ENCODE measurements around the gene PRR12.

PRR12 gene

DNA sequence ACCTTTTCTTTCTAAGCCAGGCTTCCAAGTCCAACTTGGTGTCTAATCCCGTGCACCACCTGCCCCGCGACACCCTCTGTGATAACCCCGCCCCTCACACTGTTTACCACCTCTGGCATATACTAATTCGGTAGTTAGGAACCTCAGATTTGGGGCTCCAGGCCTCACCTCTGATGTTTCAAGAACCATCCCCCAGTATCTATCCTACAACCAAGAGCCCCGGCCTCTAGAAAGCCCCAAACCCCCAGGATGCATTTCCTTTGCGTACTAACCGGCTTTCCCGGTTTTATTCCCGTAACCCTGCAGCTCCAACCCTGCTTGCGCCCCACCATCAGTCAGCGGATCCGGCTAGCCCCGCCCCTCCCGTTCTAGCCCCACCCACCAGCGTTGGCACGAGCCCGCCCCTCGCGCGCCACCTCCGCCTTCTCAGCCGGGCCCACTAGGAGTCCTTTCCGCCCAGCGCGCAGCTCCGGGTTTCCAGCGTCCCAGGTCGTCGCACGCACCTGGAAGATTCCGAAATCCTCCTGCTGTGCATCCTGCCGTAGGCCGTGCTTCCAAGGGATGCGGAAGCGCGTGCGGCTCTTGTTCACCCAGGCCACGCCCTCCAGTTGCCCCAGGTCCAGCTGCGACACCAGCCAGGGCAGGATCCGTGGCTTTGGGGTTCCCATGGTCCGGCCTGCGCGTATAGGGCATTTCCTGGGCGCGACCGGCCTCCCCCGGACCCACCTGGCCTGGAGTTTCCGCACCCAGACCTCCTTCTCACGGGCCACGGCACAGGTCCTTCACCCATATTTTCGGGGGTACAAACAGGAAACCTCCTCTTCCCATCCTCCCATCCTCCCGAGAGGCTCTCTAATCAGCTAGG lies 73.4 kb downstream of the PRR12 start:
- ATAC-seq (peak; percentile 64), DNase-seq (peak; percentile 95)
- H3K4me1 Mint-ChIP-seq = peaks cover 36% of the 10 kb centered on the region
- peaks cover 22% of the 10 kb centered on the region for H3K36me3 Mint-ChIP-seq (ENCODE audit: low read depth)
- no peaks in the 10 kb centered on the region for H3K9me3 Mint-ChIP-seq
- peak overlapping the region; percentile 100 for H3K4me3 Mint-ChIP-seq
- peak overlapping the region; percentile 95 for H3K27ac Mint-ChIP-seq
- H3K27me3 Mint-ChIP-seq = peaks cover 2% of the 10 kb centered on the region

DNA sequence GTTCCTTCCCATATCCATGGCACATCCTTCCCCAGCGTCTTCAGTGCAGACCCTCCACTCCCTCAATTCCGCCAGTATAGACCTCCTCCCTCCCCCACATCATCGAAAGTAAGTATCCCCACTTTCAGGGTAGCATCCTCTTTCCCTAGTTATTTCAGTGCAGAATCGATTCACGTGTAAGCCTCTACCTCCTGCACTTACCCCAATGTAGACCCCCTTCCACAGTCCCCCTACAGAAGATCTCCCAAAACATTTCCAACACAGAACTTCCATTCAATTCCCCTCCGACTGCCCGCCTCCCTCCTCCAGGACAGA lies 74.0 kb downstream of the PRR12 start:
- Mint-ChIP-seq H3K27ac (peak overlapping the region; percentile 95), H3K9me3 (no peaks in the 10 kb centered on the region), H3K4me1 (peaks cover 36% of the 10 kb centered on the region), H3K4me3 (peak overlapping the region; percentile 100), H3K36me3 (ENCODE audit: low read depth) (peaks cover 23% of the 10 kb centered on the region), H3K27me3 (peaks cover 2% of the 10 kb centered on the region)
- DNase-seq (no peak), ATAC-seq (no peak)

DNA sequence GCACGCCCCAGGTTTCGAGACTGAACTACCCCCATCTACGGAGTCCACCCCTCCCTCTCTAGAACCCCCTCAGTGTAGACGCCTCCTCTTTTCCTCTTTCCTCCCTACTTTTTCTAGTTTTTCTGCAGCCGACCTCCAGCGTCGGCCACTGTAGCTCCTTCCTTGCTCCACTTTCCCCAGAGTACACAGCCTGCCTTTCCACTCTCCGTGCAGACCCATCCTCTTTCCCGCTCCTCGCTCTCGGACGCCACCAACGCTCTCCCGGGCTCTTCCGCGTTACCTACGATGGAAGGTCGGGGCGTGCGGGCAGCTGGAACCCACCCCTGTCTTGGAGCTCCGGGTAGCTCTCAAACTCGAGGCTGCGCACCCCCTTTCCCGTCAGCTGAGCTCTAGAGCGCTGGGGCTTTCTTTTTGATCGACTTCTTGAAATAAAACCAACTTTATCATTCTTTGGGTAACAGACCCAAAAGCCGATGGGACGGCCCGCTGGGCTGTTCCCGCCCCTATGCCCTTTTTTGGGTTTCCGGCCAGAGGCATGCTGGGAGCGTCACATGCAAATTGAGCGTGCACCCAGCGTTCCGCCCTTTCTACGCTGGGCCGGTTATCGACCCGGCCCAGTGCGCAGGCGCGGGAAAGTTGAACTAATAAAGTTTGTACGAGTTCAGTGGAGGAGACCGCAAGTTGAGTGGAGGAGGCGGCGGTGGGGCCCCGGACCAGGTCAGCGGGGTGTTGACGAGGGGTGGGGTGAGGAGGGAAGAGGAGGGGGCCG lies 74.6 kb downstream of the PRR12 start, which contains the start of the genes BCL2L12 and IRF3:
Gene BCL2L12 (plus strand): TSS at position 583 of the 769 bp plus-strand sequence. CDS start 760 bp downstream, outside the sequence.
Gene IRF3 (minus strand): TSS at position 507 of the 769 bp plus-strand sequence. CDS start 1,019 bp downstream, outside the sequence.
- ATAC-seq = peak; percentile 88
- DNase-seq = peak; percentile 100
- Mint-ChIP-seq H3K27ac (peak within 1 kb of the TSS; percentile 95), H3K4me1 (peaks cover 36% of the 10 kb centered on the region), H3K36me3 (ENCODE audit: low read depth) (peaks cover 19% of the 10 kb centered on the region), H3K9me3 (no peaks in the 10 kb centered on the region), H3K4me3 (peak within 1 kb of the TSS; percentile 100), H3K27me3 (peaks cover 2% of the 10 kb centered on the region)

DNA sequence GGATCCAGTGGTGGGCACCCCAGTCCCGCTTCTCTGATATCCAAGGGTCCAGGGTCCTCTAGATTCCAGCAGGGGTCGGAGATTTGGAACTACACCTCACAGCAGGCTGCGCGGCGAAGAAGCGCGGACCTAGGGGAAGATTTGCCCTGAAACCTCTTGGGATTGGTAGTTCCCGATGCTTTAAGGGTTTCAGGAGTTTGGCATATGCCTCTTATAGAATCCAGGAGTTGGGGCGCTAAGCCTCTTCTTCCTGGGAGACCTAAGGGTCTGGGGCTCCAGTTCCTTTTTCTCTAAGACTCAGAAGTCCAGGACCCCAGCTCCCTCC lies 75.1 kb downstream of the PRR12 start:
- DNase-seq (no peak), ATAC-seq (no peak)
- H3K4me3 Mint-ChIP-seq = peak overlapping the region; percentile 100
- H3K4me1 Mint-ChIP-seq = peaks cover 36% of the 10 kb centered on the region
- H3K9me3 Mint-ChIP-seq = no peaks in the 10 kb centered on the region
- H3K36me3 Mint-ChIP-seq (ENCODE audit: low read depth) = peaks cover 19% of the 10 kb centered on the region
- H3K27me3 Mint-ChIP-seq = peaks cover 2% of the 10 kb centered on the region
- peak overlapping the region; percentile 95 for H3K27ac Mint-ChIP-seq

DNA sequence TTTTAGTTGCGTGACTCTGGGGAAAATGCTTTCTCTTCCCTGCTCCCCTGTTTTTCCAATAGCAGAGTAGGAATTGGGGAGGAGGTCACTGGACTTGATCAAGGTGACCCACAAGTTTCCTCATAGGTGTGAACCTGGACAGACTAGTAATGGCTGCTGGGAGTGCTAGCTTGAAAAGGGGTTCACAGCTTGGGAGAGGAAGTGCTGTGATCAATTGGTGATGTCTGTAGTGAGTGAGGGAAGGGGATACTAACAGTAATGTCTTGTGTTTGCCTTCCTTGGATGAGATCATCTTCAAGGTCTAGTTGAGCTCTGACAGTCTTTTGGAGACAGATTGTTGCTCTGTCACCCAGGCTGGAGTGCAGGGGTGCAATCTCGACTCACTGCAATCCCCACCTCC lies 76.5 kb downstream of the PRR12 start:
- DNase-seq (no peak), ATAC-seq (no peak)
- no peaks in the 10 kb centered on the region for H3K9me3 Mint-ChIP-seq
- H3K27ac Mint-ChIP-seq = no peak overlapping the region
- H3K4me3 Mint-ChIP-seq = peak overlapping the region; percentile 100
- H3K27me3 Mint-ChIP-seq = peaks cover 2% of the 10 kb centered on the region
- H3K4me1 Mint-ChIP-seq = peaks cover 41% of the 10 kb centered on the region
- peaks cover 20% of the 10 kb centered on the region for H3K36me3 Mint-ChIP-seq (ENCODE audit: low read depth)

DNA sequence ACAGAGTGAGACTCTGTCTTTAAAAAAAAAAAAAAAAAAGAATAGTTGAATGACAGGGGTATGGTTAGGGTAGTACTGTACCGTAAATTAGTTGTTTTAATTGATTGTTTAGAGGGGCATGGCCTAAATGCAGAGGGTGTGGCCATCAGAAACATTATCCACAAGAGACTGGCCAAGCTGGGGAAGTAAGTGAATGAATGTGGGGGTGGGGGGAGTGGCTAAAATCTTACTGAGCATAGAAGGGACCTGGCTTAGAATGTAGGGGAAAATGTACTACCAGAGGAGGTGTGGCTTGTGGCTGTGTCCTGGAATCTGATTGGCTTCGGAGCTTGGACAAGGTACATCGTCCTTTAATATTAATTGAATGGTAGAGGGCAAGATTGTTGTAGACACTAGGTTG lies 78.5 kb downstream of the PRR12 start:
- Mint-ChIP-seq H3K36me3 (ENCODE audit: low read depth) (peaks cover 15% of the 10 kb centered on the region), H3K9me3 (no peaks in the 10 kb centered on the region), H3K4me3 (no peak overlapping the region), H3K27ac (no peak overlapping the region), H3K4me1 (peaks cover 26% of the 10 kb centered on the region), H3K27me3 (peaks cover 2% of the 10 kb centered on the region)
- ATAC-seq (no peak), DNase-seq (no peak)

DNA sequence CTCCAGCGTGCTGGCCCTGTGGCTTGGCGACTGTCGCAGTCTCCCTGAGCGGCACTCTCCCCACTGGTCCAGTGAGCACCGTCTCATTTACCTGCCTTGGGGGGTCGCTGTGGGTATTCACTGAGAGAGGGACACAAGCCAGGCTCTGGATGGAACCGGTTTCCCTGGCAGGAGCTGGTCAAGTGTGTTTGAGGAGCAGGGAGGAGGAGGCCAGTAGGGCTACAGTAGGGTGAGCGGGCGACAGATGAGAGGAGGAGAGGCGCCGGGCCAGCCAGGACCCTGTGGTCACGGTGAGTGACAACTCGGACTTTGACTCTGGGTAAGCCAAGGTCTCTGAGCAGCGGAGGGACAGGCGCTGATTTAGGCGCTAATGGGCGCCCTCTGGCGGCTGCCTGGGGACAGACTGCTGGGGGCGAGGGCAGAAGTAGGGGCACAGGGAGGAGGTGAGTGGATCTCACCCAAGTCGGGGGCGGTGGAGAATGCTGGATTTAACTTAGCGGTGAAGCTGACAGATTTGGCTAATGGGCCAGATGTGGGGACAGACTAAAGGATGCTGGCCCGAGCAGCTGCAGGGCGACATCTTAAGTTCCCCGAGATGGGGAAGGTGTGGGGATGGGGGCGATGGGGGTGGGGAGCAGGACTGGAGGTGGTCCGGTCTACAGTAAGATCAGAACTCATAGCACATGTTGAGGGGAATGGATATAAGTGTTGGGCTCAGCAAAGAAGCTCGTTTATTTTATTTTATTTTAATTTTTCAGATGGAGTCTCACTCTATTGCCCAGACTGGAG lies 81.3 kb downstream of the PRR12 start:
- Mint-ChIP-seq H3K27ac (peak overlapping the region; percentile 16), H3K4me1 (peaks cover 24% of the 10 kb centered on the region), H3K4me3 (no peak overlapping the region), H3K36me3 (ENCODE audit: low read depth) (peaks cover 13% of the 10 kb centered on the region), H3K9me3 (no peaks in the 10 kb centered on the region), H3K27me3 (no peaks in the 10 kb centered on the region)
- ATAC-seq = peak; percentile 10
- peak; percentile 85 for DNase-seq

Measured in activated naive CD8-positive, alpha-beta T cell treated with anti-CD3 and anti-CD28 coated beads, Interleukin-2, amount 50 U/mL, for 24 hours (primary cell).